EL (cell line): ENCODE data around the gene CAGE1.
"Not testable (repeated sequence)": the region's sequence is repeated elsewhere in the genome, so short reads cannot be mapped to it uniquely, and the experiment has no call there.

ENCODE experiments used
- DNase-seq: peaks from one replicate; pipeline ENCODE4 v3.0.0-alpha.2; 2016

CAGE1 gene

GRCh38 chr6:7334685-7335084, 54.9 kb downstream of the CAGE1 start:
- DNase-seq: no peak

- DNase-seq: no peak
These were observed 57.3 kb downstream of the CAGE1 start for GRCh38 chr6:7332090-7332745.

GRCh38 chr6:7331452-7331851, 58.1 kb downstream of the CAGE1 start:
- no peak for DNase-seq

- no peak for DNase-seq
These were observed 61.3 kb downstream of the CAGE1 start for GRCh38 chr6:7328243-7328642.

- no peak for DNase-seq
These were observed 63.8 kb downstream of the CAGE1 start for GRCh38 chr6:7325750-7326149.

GRCh38 chr6:7324520-7324919, 65.0 kb downstream of the CAGE1 start:
- DNase-seq: no peak

- no peak for DNase-seq
These were observed 66.5 kb downstream of the CAGE1 start for GRCh38 chr6:7323074-7323473.

- DNase-seq: not testable (repeated sequence)
These were observed 67.7 kb downstream of the CAGE1 start for GRCh38 chr6:7321866-7322265.

- not testable (repeated sequence) for DNase-seq
These were observed 70.1 kb downstream of the CAGE1 start for GRCh38 chr6:7319406-7319805.

- no peak for DNase-seq
These were observed 72.0 kb downstream of the CAGE1 start for GRCh38 chr6:7317538-7317937.

- no peak for DNase-seq
These were observed 72.6 kb downstream of the CAGE1 start for GRCh38 chr6:7316658-7317533.

- no peak for DNase-seq
These were observed 73.6 kb downstream of the CAGE1 start for GRCh38 chr6:7315948-7316365.

- not testable (repeated sequence) for DNase-seq
These were observed 74.2 kb downstream of the CAGE1 start for GRCh38 chr6:7315087-7315947.

GRCh38 chr6:7314414-7314813, 75.1 kb downstream of the CAGE1 start:
- no peak for DNase-seq

GRCh38 chr6:7313505-7314165, 75.9 kb downstream of the CAGE1 start:
- no peak for DNase-seq

GRCh38 chr6:7312616-7313504, 76.7 kb downstream of the CAGE1 start, which contains the start of gene SSR1:
SSR1 (minus strand) TSS chr6:7313199; CDS start chr6:7313120, 79 bp downstream.
- peak; percentile 97 for DNase-seq

- DNase-seq: no peak
These were observed 77.5 kb downstream of the CAGE1 start for GRCh38 chr6:7311917-7312615.

- DNase-seq: no peak
These were observed 78.4 kb downstream of the CAGE1 start for GRCh38 chr6:7311176-7311575.

GRCh38 chr6:7309050-7309449, 80.5 kb downstream of the CAGE1 start:
- no peak for DNase-seq

- DNase-seq: no peak
These were observed 82.0 kb downstream of the CAGE1 start for GRCh38 chr6:7307533-7307932.

- no peak for DNase-seq
These were observed 84.7 kb downstream of the CAGE1 start for GRCh38 chr6:7304821-7305220.
